GM13977 (cell line): ENCODE measurements around the gene IFT25.

Experiments
- DNase-seq: peaks from one replicate; pipeline ENCODE4 v3.0.0; 2012; ENCODE audit warnings: low spot score
- CTCF ChIP-seq: IDR thresholded peaks from 2 replicates; pipeline ENCODE4 v1.5.1; 2012; ENCODE audit warnings: mild to moderate bottlenecking, control low read depth; ENCODE audit not compliant: insufficient read depth; ENCODE audit errors: extremely low read depth, missing control alignments
- in situ Hi-C: fragments of 300-500 bp; cut with MboI; formaldehyde crosslinking; loops from one replicate; pipeline ENCODE4 v1.12.0; 2022; ENCODE audit warnings: low sequenced_read_pairs, low pct_unique_long_range_greater_than_20kb, mixed read lengths, inconsistent platforms; ENCODE audit not compliant: unreplicated experiment

Gene IFT25

GRCh38 chr1:53930932-53931331 lies 14.6 kb downstream of the IFT25 start:
- no peak for DNase-seq
- in situ Hi-C loops: no loop called here
- TF ChIP-seq CTCF: no peak

- in situ Hi-C loops: no loop called here
- no peak for DNase-seq
- TF ChIP-seq CTCF: no peak
These were observed 16.1 kb downstream of the IFT25 start for GRCh38 chr1:53929246-53929960.

GRCh38 chr1:53927376-53927881 lies 18.1 kb downstream of the IFT25 start:
- DNase-seq: no peak
- TF ChIP-seq CTCF: no peak
- in situ Hi-C loops: no loop called here

GRCh38 chr1:53919675-53920066 lies 25.8 kb downstream of the IFT25 start:
- DNase-seq: no peak
- no peak for TF ChIP-seq CTCF
- in situ Hi-C loops: no loop called here

GRCh38 chr1:53918343-53918742 lies 27.2 kb downstream of the IFT25 start:
- DNase-seq: no peak
- TF ChIP-seq CTCF: no peak
- in situ Hi-C loops: no loop called here

GRCh38 chr1:53913352-53914033 lies 32.0 kb downstream of the IFT25 start:
- TF ChIP-seq CTCF: no peak
- in situ Hi-C loops: no loop called here
- no peak for DNase-seq
